Suprapubic skin (tissue), 4 donors: ENCODE measurements around the gene SRRM2.

ENCODE experiments used
- EP300 ChIP-seq: sonication (generic); formaldehyde crosslinking; IDR thresholded peaks from one replicate; pipeline ENCODE4 v1.6.1; 2017; ENCODE audit warnings: antibody characterized with exemption
- POLR2A ChIP-seq, 2 donors: fragments of 450-650 bp; IDR thresholded peaks; one replicate each; pipeline ENCODE4 v1.6.1; 2017; ENCODE audit warnings: antibody characterized with exemption in 2 of 2, mild to moderate bottlenecking in 2 of 2, moderate library complexity in 2 of 2
- POLR2AphosphoS5 ChIP-seq, 3 donors: sonication (generic); formaldehyde crosslinking; IDR thresholded peaks; one replicate each; pipeline ENCODE4 v1.6.1; 2017; ENCODE audit warnings: antibody characterized with exemption in 3 of 3
- TF ChIP-seq, protein P1 (sequence below), 2 donors: fragments of 200-600 bp in 1 of 2; fragments of 450-650 bp in 1 of 2; sonication (generic) in 1 of 2; IDR thresholded peaks; one replicate each; pipeline ENCODE4 v1.5.1; 2016 to 2019; ENCODE audit warnings: antibody characterized with exemption in 2 of 2, mild to moderate bottlenecking in 1 of 2, moderate library complexity in 1 of 2

DNA sequence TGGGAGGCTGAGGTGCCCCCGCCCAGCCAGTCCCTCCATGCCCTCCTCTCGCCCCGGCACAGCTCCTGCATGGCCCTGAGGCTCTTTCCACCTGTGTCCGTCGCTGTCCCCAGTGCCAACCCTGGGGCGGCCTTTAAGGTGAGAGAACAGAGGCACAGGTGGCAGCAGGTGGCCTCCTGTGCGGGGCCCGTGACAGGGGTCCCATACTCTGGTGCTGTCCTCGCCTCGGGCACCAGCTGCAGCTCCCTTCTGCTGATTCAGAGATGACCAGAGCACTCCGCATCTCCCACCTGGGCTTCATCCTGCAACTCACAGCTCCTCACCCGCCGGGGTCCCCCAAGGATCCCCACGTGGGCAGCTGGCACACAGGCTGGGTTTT lies 40.4 kb upstream of the SRRM2 start:
- TF ChIP-seq, protein P1, sequence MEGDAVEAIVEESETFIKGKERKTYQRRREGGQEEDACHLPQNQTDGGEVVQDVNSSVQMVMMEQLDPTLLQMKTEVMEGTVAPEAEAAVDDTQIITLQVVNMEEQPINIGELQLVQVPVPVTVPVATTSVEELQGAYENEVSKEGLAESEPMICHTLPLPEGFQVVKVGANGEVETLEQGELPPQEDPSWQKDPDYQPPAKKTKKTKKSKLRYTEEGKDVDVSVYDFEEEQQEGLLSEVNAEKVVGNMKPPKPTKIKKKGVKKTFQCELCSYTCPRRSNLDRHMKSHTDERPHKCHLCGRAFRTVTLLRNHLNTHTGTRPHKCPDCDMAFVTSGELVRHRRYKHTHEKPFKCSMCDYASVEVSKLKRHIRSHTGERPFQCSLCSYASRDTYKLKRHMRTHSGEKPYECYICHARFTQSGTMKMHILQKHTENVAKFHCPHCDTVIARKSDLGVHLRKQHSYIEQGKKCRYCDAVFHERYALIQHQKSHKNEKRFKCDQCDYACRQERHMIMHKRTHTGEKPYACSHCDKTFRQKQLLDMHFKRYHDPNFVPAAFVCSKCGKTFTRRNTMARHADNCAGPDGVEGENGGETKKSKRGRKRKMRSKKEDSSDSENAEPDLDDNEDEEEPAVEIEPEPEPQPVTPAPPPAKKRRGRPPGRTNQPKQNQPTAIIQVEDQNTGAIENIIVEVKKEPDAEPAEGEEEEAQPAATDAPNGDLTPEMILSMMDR (IDR thresholded peaks at IDR 0.05): no peak
- TF ChIP-seq POLR2A (IDR thresholded peaks at IDR 0.05): no peak
- TF ChIP-seq POLR2AphosphoS5 (IDR thresholded peaks at IDR 0.05): no peak
- no peak for TF ChIP-seq EP300
